Tibial nerve (tissue), 4 donors: ENCODE measurements around the gene TWNK. TPM values are rescaled to one million over a fixed set of nuclear protein-coding genes. Genes with fewer than 3 reads are reported as not detected.

Experiments
- DNase-seq, 2 donors: peaks; one replicate each; pipeline ENCODE4 v3.0.0-alpha.2; 2019; ENCODE audit warnings: low spot score in 2 of 2
- H3K27ac ChIP-seq, 4 donors: fragments of 200-600 bp; sonication (generic) in 3 of 4; one replicate each; pipeline ENCODE4 v1.5.1; 2017 to 2019; ENCODE audit warnings: mild to moderate bottlenecking in 1 of 4
- H3K27me3 ChIP-seq, 2 donors: fragments of 200-600 bp; sonication (generic) in 1 of 2; one replicate each; pipeline versions ENCODE4 v1.5.1 to v1.6.0; 2017 to 2019
- H3K36me3 ChIP-seq, 3 donors: fragments of 200-600 bp; sonication (generic); one replicate each; pipeline ENCODE4 v1.5.1; 2018 to 2019
- H3K4me1 ChIP-seq, 4 donors: fragments of 200-600 bp; sonication (generic) in 3 of 4; one replicate each; pipeline ENCODE4 v1.5.1; 2017 to 2019
- H3K4me3 ChIP-seq, 4 donors: fragments of 200-600 bp; sonication (generic) in 3 of 4; one replicate each; pipeline ENCODE4 v1.5.1; 2017 to 2019; ENCODE audit warnings: mild to moderate bottlenecking in 1 of 4, moderate library complexity in 1 of 4
- H3K9me3 ChIP-seq, 4 donors: fragments of 200-600 bp; sonication (generic) in 3 of 4; one replicate each; pipeline ENCODE4 v1.5.1; 2017 to 2019
- CTCF ChIP-seq, 5 experiments: fragments of 200-600 bp in 3 of 5; fragments of 450-650 bp in 2 of 5; sonication (generic) in 3 of 5; IDR thresholded peaks; one replicate each; pipeline ENCODE4 v1.5.1; 2016 to 2019; ENCODE audit warnings: antibody characterized with exemption in 5 of 5, mild to moderate bottlenecking in 3 of 5, moderate library complexity in 2 of 5
- EP300 ChIP-seq, 2 donors: sonication (generic); formaldehyde crosslinking; IDR thresholded peaks; one replicate each; pipeline ENCODE4 v1.6.1; 2017; ENCODE audit warnings: antibody characterized with exemption in 2 of 2, mild to moderate bottlenecking in 1 of 2
- POLR2A ChIP-seq, 2 donors: fragments of 450-650 bp; IDR thresholded peaks; one replicate each; pipeline ENCODE4 v1.6.1; 2017; ENCODE audit warnings: antibody characterized with exemption in 2 of 2, mild to moderate bottlenecking in 2 of 2, moderate library complexity in 2 of 2
- WGBS, 2 donors: methylation state at CpG; one replicate each; pipeline ENCODE4 v1.1.5; 2018; 5-methylcytosine and 5-hydroxymethylcytosine counted together
- total RNA-seq, 4 donors: library from RNA; depleted of rRNA; stranded (reverse); fragments of >200 nt; gene quantifications; one replicate each; pipeline ENCODE4 v1.1.0, GENCODE V29; 2016

The TWNK gene
- total RNA-seq, 4 donors from 2014 or later = 5.0 to 11.4 (median 6.6) TPM

GRCh38 chr10:100995181-100995580 lies 7.8 kb downstream of the TWNK start:
- Histone ChIP-seq H3K4me3 (no peak overlapping the region), H3K4me1 (peaks cover under 1 to 37% (median 6%) of the 10 kb centered on the region in 4 donors), H3K27ac (peak overlapping the region in 3 of 4 donors; percentile 42 to 85 (median 80)), H3K9me3 (no peaks in the 10 kb centered on the region), H3K36me3 (peaks cover 0 to 36% (median 0%) of the 10 kb centered on the region in 3 donors), H3K27me3 (no peaks in the 10 kb centered on the region)
- TF ChIP-seq EP300 (IDR thresholded peaks at IDR 0.05) = no peak
- no peak for DNase-seq
- 56 to 67% methylated on average over 6 of the region's 6 CpGs for WGBS, 2 donors

GRCh38 chr10:100996678-100997359 lies 9.5 kb downstream of the TWNK start:
- Histone ChIP-seq H3K4me1 (peaks cover 3 to 52% (median 17%) of the 10 kb centered on the region in 4 donors), H3K9me3 (no peaks in the 10 kb centered on the region), H3K4me3 (peak overlapping the region; percentile 60 to 98 (median 93)), H3K36me3 (peaks cover 0 to 20% (median 0%) of the 10 kb centered on the region in 3 donors), H3K27me3 (no peaks in the 10 kb centered on the region), H3K27ac (peak overlapping the region; percentile 100)
- no peak for DNase-seq
- 9 to 10% methylated on average over 43 to 44 of the region's 46 CpGs for WGBS, 2 donors
- TF ChIP-seq CTCF (IDR thresholded peaks at IDR 0.05) (peak in 1 of 5 experiments; percentile 23), POLR2A (IDR thresholded peaks at IDR 0.05) (peak in 1 of 2 donors; percentile 32), EP300 (IDR thresholded peaks at IDR 0.05) (no peak)

- H3K4me3 ChIP-seq = peak overlapping the region; percentile 60 to 98 (median 93)
- peaks cover 0 to 15% (median 0%) of the 10 kb centered on the region in 3 donors for H3K36me3 ChIP-seq
- 1% methylated on average over 33 to 49 of the region's 66 CpGs for WGBS, 2 donors
- peak in 1 of 2 donors; percentile 52 for DNase-seq
- TF ChIP-seq CTCF (IDR thresholded peaks at IDR 0.05) (peak; percentile 84 to 93 (median 91)), EP300 (IDR thresholded peaks at IDR 0.05) (no peak), POLR2A (IDR thresholded peaks at IDR 0.05) (no peak)
- H3K27me3 ChIP-seq = no peaks in the 10 kb centered on the region
- no peaks in the 10 kb centered on the region for H3K9me3 ChIP-seq
- peaks cover 3 to 59% (median 24%) of the 10 kb centered on the region in 4 donors for H3K4me1 ChIP-seq
- H3K27ac ChIP-seq = peak overlapping the region; percentile 100
These were observed 10.2 kb downstream of the TWNK start for GRCh38 chr10:100997360-100998182.

- peak overlapping the region; percentile 60 to 98 (median 93) for H3K4me3 ChIP-seq
- peak; percentile 70 to 79 for DNase-seq
- peak overlapping the region; percentile 100 for H3K27ac ChIP-seq
- WGBS, 2 donors = 0 to 1% methylated on average over 25 of the region's 25 CpGs
- H3K36me3 ChIP-seq = peaks cover 0 to 15% (median 0%) of the 10 kb centered on the region in 3 donors
- no peaks in the 10 kb centered on the region for H3K27me3 ChIP-seq
- H3K4me1 ChIP-seq = peaks cover 3 to 68% (median 25%) of the 10 kb centered on the region in 4 donors
- TF ChIP-seq CTCF (IDR thresholded peaks at IDR 0.05) (no peak), EP300 (IDR thresholded peaks at IDR 0.05) (peak in 1 of 2 donors; percentile 40), POLR2A (IDR thresholded peaks at IDR 0.05) (no peak)
- H3K9me3 ChIP-seq = no peaks in the 10 kb centered on the region
These were observed 11.0 kb downstream of the TWNK start for GRCh38 chr10:100998183-100998990.
